ENCODE measurements around the gene SLC26A4. TPM values are rescaled to one million over a fixed set of nuclear protein-coding genes. Genes with fewer than 3 reads are reported as not detected.

Gene SLC26A4
- total RNA-seq, 2 donors from 2014 or later, result 0.57 to 0.60 TPM

- intact Hi-C loops (cut with DNase I), result loop anchor here in 1 of 2 donors (5.0 kb wide), 1 partner anchor 263 kb away; no protein-coding TSS in a partner anchor
- no peak for DNase-seq (ENCODE audit: low spot score)
Observed at GRCh38 chr7:107725138-107725740, 64.6 kb downstream of the SLC26A4 start.

GRCh38 chr7:107726356-107727130 lies 65.9 kb downstream of the SLC26A4 start:
- DNase-seq (ENCODE audit: low spot score), result no peak
- intact Hi-C loops (cut with DNase I), result loop anchor here in 1 of 2 donors (5.0 kb wide), 1 partner anchor 264 kb away; no protein-coding TSS in a partner anchor

GRCh38 chr7:107728276-107728675 lies 67.6 kb downstream of the SLC26A4 start:
- DNase-seq (ENCODE audit: low spot score), result no peak
- intact Hi-C loops (cut with DNase I), result loop anchor here in 1 of 2 donors (5.0 kb wide), 1 partner anchor 266 kb away; no protein-coding TSS in a partner anchor

GRCh38 chr7:107742678-107743566 lies 82.3 kb downstream of the SLC26A4 start:
- intact Hi-C loops (cut with DNase I), result loop anchor here (10.0 kb wide), 2 partner anchors 132 to 178 kb away; partner anchors contain the start of genes COG5 (in 1 of the 2) and DUS4L (in 1 of the 2)

GRCh38 chr7:107743567-107744344 lies 83.1 kb downstream of the SLC26A4 start, which contains the start of gene CBLL1:
Gene CBLL1 (plus strand): TSS chr7:107744142. CDS start chr7:107744164, 22 bp downstream.
- intact Hi-C loops (cut with DNase I), result loop anchor here (10.0 kb wide), 2 partner anchors 131 to 179 kb away; partner anchors contain the start of genes COG5 (in 1 of the 2) and DUS4L (in 1 of the 2)
- peak; percentile 99 for DNase-seq (ENCODE audit: low spot score)

More at GRCh38 chr7:107742678-107743566, 82.3 kb downstream of the SLC26A4 start:
- DNase-seq (ENCODE audit: low spot score), result peak; percentile 87

- no peak for DNase-seq (ENCODE audit: low spot score)
- intact Hi-C loops (cut with DNase I), result loop anchor here (10.0 kb wide), 2 partner anchors 130 to 180 kb away; partner anchors contain the start of genes COG5 (in 1 of the 2) and DUS4L (in 1 of the 2)
Observed at GRCh38 chr7:107744345-107744750, 83.7 kb downstream of the SLC26A4 start.

- intact Hi-C loops (cut with DNase I), result loop anchor here (10.0 kb wide), 2 partner anchors 129 to 181 kb away; partner anchors contain the start of genes COG5 (in 1 of the 2) and DUS4L (in 1 of the 2)
- DNase-seq (ENCODE audit: low spot score), result no peak
Observed at GRCh38 chr7:107746006-107746405, 85.4 kb downstream of the SLC26A4 start.

- DNase-seq (ENCODE audit: low spot score), result no peak
- intact Hi-C loops (cut with DNase I), result no loop called here
Observed at GRCh38 chr7:107751113-107751512, 90.5 kb downstream of the SLC26A4 start.

GRCh38 chr7:107754642-107755041 lies 94.0 kb downstream of the SLC26A4 start:
- no peak for DNase-seq (ENCODE audit: low spot score)
- intact Hi-C loops (cut with DNase I), result no loop called here

GRCh38 chr7:107758667-107759066 lies 98.0 kb downstream of the SLC26A4 start:
- no peak for DNase-seq (ENCODE audit: low spot score)
- intact Hi-C loops (cut with DNase I), result no loop called here

- intact Hi-C loops (cut with DNase I), result no loop called here
Observed at GRCh38 chr7:107767391-107767790, 106.8 kb downstream of the SLC26A4 start.

More at GRCh38 chr7:107767391-107767790, 106.8 kb downstream of the SLC26A4 start:
- DNase-seq (ENCODE audit: low spot score), result no peak

Other genes with a start within 250 kb of the SLC26A4 start
- not detected for gene GPR22, start 190.8 kb upstream of the SLC26A4 start, total RNA-seq
- gene COG5, start 96.9 kb upstream of the SLC26A4 start, total RNA-seq, result 10 to 100 TPM; 41.8 to 50.2 TPM
- gene DUS4L, start 96.9 kb upstream of the SLC26A4 start, total RNA-seq, result 1 to 10 TPM; 5.4 to 6.6 TPM
- 100 to 1,000 TPM in 1 of 2 donors, 10 to 100 TPM in 1; 60.8 to 108 TPM for gene BCAP29, start 80.6 kb upstream of the SLC26A4 start, total RNA-seq
- 10 to 100 TPM; 18.6 to 20.7 TPM for gene CBLL1, start 83.3 kb downstream of the SLC26A4 start, total RNA-seq
- not detected for gene SLC26A3, start 142.4 kb downstream of the SLC26A4 start, total RNA-seq
- gene DLD, start 230.4 kb downstream of the SLC26A4 start, total RNA-seq, result 10 to 100 TPM; 60.4 to 60.9 TPM